A673 (cell line): ENCODE measurements around the gene RERGL. TPM values are rescaled to one million over a fixed set of nuclear protein-coding genes. Genes with fewer than 3 reads are reported as not detected.

Experiments used
- BruUV-seq: library from RNA; stranded (reverse); fragments of 400-500 nt; replicated peaks from 2 replicates; lab custom pipeline; 2021; lab: Mats Ljungman, UMichigan
- CTCF ChIA-PET: fragments of 300-600 bp; sonication (Branson Sonifier 250); formaldehyde crosslinking; loops from one replicate; lab custom pipeline; 2022; ENCODE audit warnings: antibody characterized with exemption; lab: Charles Lee
- POLR2A ChIA-PET: fragments of 300-600 bp; sonication (Branson Sonifier 250); formaldehyde crosslinking; loops from one replicate; lab custom pipeline; 2022; ENCODE audit warnings: antibody characterized with exemption; ENCODE audit not compliant: low non-redundant PET; lab: Charles Lee
- DNase-seq: peaks from one replicate; pipeline ENCODE4 v3.0.0-alpha.2; 2015; ENCODE audit warnings: low spot score
- H3K27ac ChIP-seq: fragments of 200-600 bp; sonication (generic); 2 replicates; pipeline ENCODE4 v1.5.1; 2016; ENCODE audit warnings: mixed run types, low read depth, mild to moderate bottlenecking, mixed read lengths, antibody characterized with exemption, low read length; ENCODE audit not compliant: poor library complexity, severe bottlenecking
- H3K27me3 ChIP-seq: fragments of 200-600 bp; sonication (generic); replicated peaks from 2 replicates; pipeline ENCODE4 v1.6.1; 2017; ENCODE audit warnings: mixed run types, low read depth, mild to moderate bottlenecking, mixed read lengths, antibody characterized with exemption, low read length; ENCODE audit not compliant: insufficient read depth, poor library complexity
- H3K36me3 ChIP-seq: fragments of 200-600 bp; sonication (generic); 2 replicates; pipeline ENCODE4 v1.6.1; 2016; ENCODE audit warnings: mixed run types, mild to moderate bottlenecking, mixed read lengths, antibody characterized with exemption, low read length; ENCODE audit not compliant: insufficient read depth, poor library complexity, severe bottlenecking
- H3K4me1 ChIP-seq: fragments of 200-600 bp; sonication (generic); 2 replicates; pipeline ENCODE4 v1.6.1; 2017; ENCODE audit warnings: mixed run types, mild to moderate bottlenecking, mixed read lengths, antibody characterized with exemption, low read length; ENCODE audit not compliant: insufficient read depth, poor library complexity, severe bottlenecking
- H3K4me3 ChIP-seq: fragments of 200-600 bp; sonication (generic); 2 replicates; pipeline ENCODE4 v1.5.1; 2016; ENCODE audit warnings: low read depth, mixed run types, mild to moderate bottlenecking, mixed read lengths, low read length; ENCODE audit not compliant: poor library complexity, severe bottlenecking
- H3K9me3 ChIP-seq: fragments of 200-600 bp; sonication (generic); 2 replicates; pipeline ENCODE4 v1.6.1; 2016; ENCODE audit warnings: mixed run types, low read depth, mild to moderate bottlenecking, mixed read lengths, antibody characterized with exemption, low read length; ENCODE audit not compliant: poor library complexity, severe bottlenecking
- EZH2 ChIP-seq: fragments of 200-600 bp; sonication (generic); IDR thresholded peaks from 2 replicates; pipeline ENCODE4 v1.6.1; 2017; ENCODE audit warnings: borderline replicate concordance, low read depth, mild to moderate bottlenecking, mixed read lengths, antibody characterized with exemption, low read length; ENCODE audit not compliant: poor library complexity, severe bottlenecking
- intact Hi-C: fragments of 100-400 bp; cut with micrococcal nuclease; formaldehyde crosslinking; loops from one replicate; pipeline ENCODE4 v1.10.0; 2022; ENCODE audit not compliant: unreplicated experiment
- total RNA-seq: library from RNA; stranded (reverse); gene quantifications from 2 replicates; pipeline ENCODE4 v1.2.3, GENCODE V29; 2021
- TF ChIP-seq, protein P1 (sequence below): fragments of 300-800, 200-600 bp; sonication (generic); conservative IDR thresholded peaks from 2 replicates; pipeline ENCODE4 v1.5.1; 2017; ENCODE audit warnings: low read depth, mild to moderate bottlenecking, antibody characterized with exemption, low read length, moderate library complexity, mixed read lengths

RERGL gene
- total RNA-seq, 1 experiment from 2014 or later: not detected

DNA sequence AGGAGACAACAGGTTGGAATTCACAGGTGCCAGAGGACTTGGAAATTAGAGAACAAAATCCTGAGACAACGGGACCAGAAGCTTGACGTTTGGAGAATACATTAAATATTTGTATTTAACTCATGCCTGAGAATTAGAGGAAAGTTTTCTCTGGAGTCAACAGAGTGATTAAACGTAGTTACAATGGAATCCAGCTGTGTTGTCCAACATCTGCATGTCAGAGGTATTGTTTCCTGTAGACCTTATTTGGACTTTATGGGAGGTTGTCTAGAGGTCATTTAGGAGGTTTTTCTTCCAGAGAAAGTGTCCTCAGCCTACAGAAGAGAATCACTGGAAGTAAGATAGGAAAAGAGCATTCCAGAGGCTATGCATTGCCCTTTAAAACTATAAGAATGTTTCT is 45.1 kb upstream of the RERGL start:
- intact Hi-C loops: no loop called here
- no peak for DNase-seq
- TF ChIP-seq, protein P1, sequence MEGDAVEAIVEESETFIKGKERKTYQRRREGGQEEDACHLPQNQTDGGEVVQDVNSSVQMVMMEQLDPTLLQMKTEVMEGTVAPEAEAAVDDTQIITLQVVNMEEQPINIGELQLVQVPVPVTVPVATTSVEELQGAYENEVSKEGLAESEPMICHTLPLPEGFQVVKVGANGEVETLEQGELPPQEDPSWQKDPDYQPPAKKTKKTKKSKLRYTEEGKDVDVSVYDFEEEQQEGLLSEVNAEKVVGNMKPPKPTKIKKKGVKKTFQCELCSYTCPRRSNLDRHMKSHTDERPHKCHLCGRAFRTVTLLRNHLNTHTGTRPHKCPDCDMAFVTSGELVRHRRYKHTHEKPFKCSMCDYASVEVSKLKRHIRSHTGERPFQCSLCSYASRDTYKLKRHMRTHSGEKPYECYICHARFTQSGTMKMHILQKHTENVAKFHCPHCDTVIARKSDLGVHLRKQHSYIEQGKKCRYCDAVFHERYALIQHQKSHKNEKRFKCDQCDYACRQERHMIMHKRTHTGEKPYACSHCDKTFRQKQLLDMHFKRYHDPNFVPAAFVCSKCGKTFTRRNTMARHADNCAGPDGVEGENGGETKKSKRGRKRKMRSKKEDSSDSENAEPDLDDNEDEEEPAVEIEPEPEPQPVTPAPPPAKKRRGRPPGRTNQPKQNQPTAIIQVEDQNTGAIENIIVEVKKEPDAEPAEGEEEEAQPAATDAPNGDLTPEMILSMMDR: no peak
- TF ChIP-seq EZH2: no peak
- BruUV-seq: no TSS peak
- ChIA-PET CTCF (no interaction called here), POLR2A (no interaction called here)
- no peak overlapping the region for H3K4me3 ChIP-seq
- no peaks in the 10 kb centered on the region for H3K9me3 ChIP-seq
- no peaks in the 10 kb centered on the region for H3K36me3 ChIP-seq
- no peaks in the 10 kb centered on the region for H3K27me3 ChIP-seq
- no peak overlapping the region for H3K27ac ChIP-seq
- H3K4me1 ChIP-seq: no peaks in the 10 kb centered on the region

DNA sequence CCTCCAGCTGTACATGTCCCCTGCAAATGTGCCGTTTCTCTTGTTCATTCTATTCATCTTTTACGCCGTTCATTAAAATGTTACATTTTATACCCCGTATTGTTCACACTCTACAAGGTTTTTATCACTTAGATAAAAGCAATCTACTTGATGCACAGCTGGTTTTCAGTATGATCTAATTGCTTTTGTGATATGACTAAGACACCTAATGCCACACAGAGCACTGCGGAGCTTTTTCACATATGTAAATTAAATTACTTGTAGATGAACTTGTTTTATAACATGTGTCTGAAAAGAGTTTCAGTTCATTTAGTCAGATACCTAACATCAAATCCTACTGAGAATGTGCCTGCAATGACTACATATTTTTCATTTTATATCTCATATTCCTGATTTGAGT is 40.9 kb upstream of the RERGL start:
- H3K4me1 ChIP-seq: no peaks in the 10 kb centered on the region
- no peaks in the 10 kb centered on the region for H3K36me3 ChIP-seq
- intact Hi-C loops: no loop called here
- no TSS peak for BruUV-seq
- H3K27me3 ChIP-seq: no peaks in the 10 kb centered on the region
- no peak overlapping the region for H3K27ac ChIP-seq
- no peak for TF ChIP-seq EZH2
- TF ChIP-seq, protein P1: no peak
- H3K4me3 ChIP-seq: no peak overlapping the region
- no peaks in the 10 kb centered on the region for H3K9me3 ChIP-seq
- ChIA-PET CTCF (no interaction called here), POLR2A (no interaction called here)
- DNase-seq: no peak

DNA sequence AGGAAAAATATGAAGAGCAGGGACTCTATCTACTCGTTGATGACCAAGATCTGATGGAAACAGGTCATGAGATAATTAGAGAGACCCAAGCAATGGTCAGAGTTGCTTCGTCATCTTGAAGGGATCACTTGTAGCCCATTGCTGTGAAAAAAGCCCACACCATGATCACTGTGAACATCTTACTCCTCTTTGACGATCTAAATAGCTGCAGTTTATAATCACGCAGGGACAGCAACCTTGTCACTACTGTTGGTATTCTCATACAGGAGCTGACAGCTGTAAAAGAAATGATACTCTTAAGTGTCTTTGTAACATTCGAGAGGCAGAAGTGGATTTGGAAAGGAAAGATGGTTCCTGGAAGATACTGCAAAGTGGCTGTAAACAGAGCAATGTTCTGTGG is 33.7 kb upstream of the RERGL start:
- DNase-seq: no peak
- TF ChIP-seq, protein P1: no peak
- no peak for TF ChIP-seq EZH2
- intact Hi-C loops: no loop called here
- Histone ChIP-seq H3K27ac (no peak overlapping the region), H3K4me1 (no peaks in the 10 kb centered on the region), H3K27me3 (no peaks in the 10 kb centered on the region), H3K9me3 (no peaks in the 10 kb centered on the region), H3K36me3 (no peaks in the 10 kb centered on the region), H3K4me3 (no peak overlapping the region)
- BruUV-seq: no TSS peak
- POLR2A ChIA-PET: no interaction called here
- CTCF ChIA-PET: no interaction called here
